Body of pancreas (tissue), 4 donors: ENCODE results near the gene NAP1L5. TPM values are rescaled to one million over a fixed set of nuclear protein-coding genes. Genes with fewer than 3 reads are reported as not detected.
A peak's percentile ranks its signal among the peaks of the same experiment; 100 is the strongest.

ENCODE experiments used
- ATAC-seq: fragments of 150-250 bp; one replicate; pipeline ENCODE4 v1.9.1; 2016
- DNase-seq, 4 donors: peaks; one replicate each; pipeline ENCODE4 v3.0.0-alpha.2; 2019
- H3K27ac ChIP-seq, 4 donors: fragments of 200-600 bp; sonication (generic); 1 replicate in 3 of 4; 2 replicates in 1 of 4; pipeline versions ENCODE4 v1.5.1 to v1.6.1; 2016 to 2019; ENCODE audit warnings: mild to moderate bottlenecking in 1 of 4, mixed read lengths in 1 of 4, moderate library complexity in 1 of 4
- H3K27me3 ChIP-seq, 2 donors: fragments of 200-600 bp; sonication (generic); one replicate each; pipeline ENCODE4 v1.6.0; 2016; ENCODE audit warnings: mild to moderate bottlenecking in 1 of 2
- H3K36me3 ChIP-seq, 2 donors: fragments of 200-600 bp; sonication (generic); replicated peaks in 1 of 2; 2 replicates each; pipeline ENCODE4 v1.5.1; 2016; ENCODE audit warnings: low read depth in 2 of 2; ENCODE audit not compliant: insufficient read depth in 1 of 2
- H3K4me1 ChIP-seq: fragments of 200-600 bp; sonication (generic); one replicate; pipeline ENCODE4 v1.6.0; 2016
- H3K4me3 ChIP-seq, 2 donors: fragments of 200-600 bp; sonication (generic); 1 replicate in 1 of 2; 2 replicates in 1 of 2; pipeline ENCODE4 v1.5.1; 2016 to 2019
- H3K9me3 ChIP-seq, 3 donors: fragments of 200-600 bp; sonication (generic); 1 replicate in 2 of 3; 2 replicates in 1 of 3; pipeline ENCODE4 v1.5.1; 2016
- POLR2A ChIP-seq, 3 donors: fragments of 450-650 bp; IDR thresholded peaks; one replicate each; pipeline ENCODE4 v1.6.1; 2016; ENCODE audit warnings: antibody characterized with exemption in 3 of 3, mild to moderate bottlenecking in 2 of 3
- WGBS, 2 donors: methylation state at CpG; one replicate each; pipeline ENCODE4 v1.1.5; 2017; 5-methylcytosine and 5-hydroxymethylcytosine counted together
- intact Hi-C: fragments of 100-400 bp; cut with DNase I; formaldehyde crosslinking; loops from one replicate; pipeline ENCODE4 v1.15.1; 2023
- total RNA-seq, 2 donors: library from RNA; depleted of rRNA; stranded (reverse); fragments of >200 nt; gene quantifications; one replicate each; pipeline ENCODE4 v1.1.0, GENCODE V29; 2016
- TF ChIP-seq, protein P1 (sequence below), 7 experiments: fragments of 450-650 bp in 4 of 7; fragments of 200-600 bp in 3 of 7; sonication (generic) in 3 of 7; IDR thresholded peaks; one replicate each; pipeline ENCODE4 v1.5.1; 2016 to 2019; ENCODE audit warnings: antibody characterized with exemption in 7 of 7

The NAP1L5 gene, protein sequence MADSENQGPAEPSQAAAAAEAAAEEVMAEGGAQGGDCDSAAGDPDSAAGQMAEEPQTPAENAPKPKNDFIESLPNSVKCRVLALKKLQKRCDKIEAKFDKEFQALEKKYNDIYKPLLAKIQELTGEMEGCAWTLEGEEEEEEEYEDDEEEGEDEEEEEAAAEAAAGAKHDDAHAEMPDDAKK
- 1 to 10 TPM; 3.1 to 7.3 TPM for total RNA-seq

DNA sequence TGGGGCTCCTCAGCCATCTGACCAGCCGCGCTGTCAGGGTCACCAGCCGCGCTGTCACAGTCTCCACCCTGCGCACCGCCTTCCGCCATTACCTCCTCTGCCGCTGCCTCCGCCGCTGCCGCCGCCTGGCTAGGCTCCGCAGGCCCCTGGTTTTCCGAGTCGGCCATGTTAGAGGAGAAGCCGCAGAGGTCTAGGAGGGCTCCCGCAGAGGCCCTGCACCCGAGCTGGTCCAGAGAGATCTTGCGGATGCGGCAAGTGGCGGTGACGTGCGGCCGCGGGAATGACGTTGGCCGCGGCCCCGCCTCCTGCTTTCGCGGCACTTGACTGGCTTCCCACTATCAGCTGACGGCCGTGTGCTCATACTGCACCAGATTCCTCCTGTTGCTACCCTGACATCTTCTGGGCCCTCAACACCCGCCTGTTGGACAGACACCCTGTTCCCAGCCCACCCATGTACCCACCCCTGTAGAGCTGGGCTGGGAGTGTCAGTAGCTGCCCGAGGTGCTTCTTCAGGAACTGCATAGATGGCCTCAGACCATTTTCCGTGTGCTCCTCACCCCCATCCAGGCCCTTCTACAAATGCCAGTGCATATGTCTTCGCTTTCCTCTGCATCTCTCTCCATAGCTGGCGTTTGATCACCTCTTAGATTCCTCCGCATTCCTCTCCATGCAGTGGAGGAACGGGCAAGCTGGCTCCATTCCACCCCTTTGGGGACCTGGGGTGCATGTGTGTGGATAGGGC is at the start of gene NAP1L5:
NAP1L5 (minus strand) TSS at position 242 of the 742 bp plus-strand sequence; CDS start at position 167, 75 bp downstream.
- ATAC-seq, result peak; percentile 83
- Histone ChIP-seq H3K27ac (peak within 1 kb of the TSS in 3 of 4 donors; percentile 47 to 50 (median 48)), H3K36me3 (no peaks in the 10 kb centered on the region), H3K4me3 (peak within 1 kb of the TSS in 1 of 2 donors; percentile 48), H3K9me3 (no peaks in the 10 kb centered on the region), H3K27me3 (no peaks in the 10 kb centered on the region), H3K4me1 (no peaks in the 10 kb centered on the region)
- 49 to 77% methylated on average over 25 to 30 of the region's 40 CpGs for WGBS, 2 donors
- peak in 2 of 3 donors; percentile 46 to 52 for TF ChIP-seq POLR2A (IDR thresholded peaks at IDR 0.05)
- TF ChIP-seq, protein P1, sequence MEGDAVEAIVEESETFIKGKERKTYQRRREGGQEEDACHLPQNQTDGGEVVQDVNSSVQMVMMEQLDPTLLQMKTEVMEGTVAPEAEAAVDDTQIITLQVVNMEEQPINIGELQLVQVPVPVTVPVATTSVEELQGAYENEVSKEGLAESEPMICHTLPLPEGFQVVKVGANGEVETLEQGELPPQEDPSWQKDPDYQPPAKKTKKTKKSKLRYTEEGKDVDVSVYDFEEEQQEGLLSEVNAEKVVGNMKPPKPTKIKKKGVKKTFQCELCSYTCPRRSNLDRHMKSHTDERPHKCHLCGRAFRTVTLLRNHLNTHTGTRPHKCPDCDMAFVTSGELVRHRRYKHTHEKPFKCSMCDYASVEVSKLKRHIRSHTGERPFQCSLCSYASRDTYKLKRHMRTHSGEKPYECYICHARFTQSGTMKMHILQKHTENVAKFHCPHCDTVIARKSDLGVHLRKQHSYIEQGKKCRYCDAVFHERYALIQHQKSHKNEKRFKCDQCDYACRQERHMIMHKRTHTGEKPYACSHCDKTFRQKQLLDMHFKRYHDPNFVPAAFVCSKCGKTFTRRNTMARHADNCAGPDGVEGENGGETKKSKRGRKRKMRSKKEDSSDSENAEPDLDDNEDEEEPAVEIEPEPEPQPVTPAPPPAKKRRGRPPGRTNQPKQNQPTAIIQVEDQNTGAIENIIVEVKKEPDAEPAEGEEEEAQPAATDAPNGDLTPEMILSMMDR (IDR thresholded peaks at IDR 0.05), result no peak
- DNase-seq, result peak; percentile 46 to 69 (median 62)
- intact Hi-C loops, result no loop called here

GRCh38 chr4:88747351-88747750 is 49.7 kb upstream of the NAP1L5 start:
- H3K27me3 ChIP-seq, result no peaks in the 10 kb centered on the region
- peaks cover 18 to 26% of the 10 kb centered on the region in 2 donors for H3K36me3 ChIP-seq
- no peak overlapping the region for H3K4me3 ChIP-seq
- peaks cover 13% of the 10 kb centered on the region for H3K4me1 ChIP-seq
- H3K9me3 ChIP-seq, result no peaks in the 10 kb centered on the region
- 95 to 98% methylated on average over 7 of the region's 7 CpGs for WGBS, 2 donors
- DNase-seq, result no peak
- ATAC-seq, result no peak
- intact Hi-C loops, result no loop called here
- TF ChIP-seq POLR2A (IDR thresholded peaks at IDR 0.05), result no peak
- TF ChIP-seq, protein P1 (IDR thresholded peaks at IDR 0.05), result no peak
- H3K27ac ChIP-seq, result no peak overlapping the region

DNA sequence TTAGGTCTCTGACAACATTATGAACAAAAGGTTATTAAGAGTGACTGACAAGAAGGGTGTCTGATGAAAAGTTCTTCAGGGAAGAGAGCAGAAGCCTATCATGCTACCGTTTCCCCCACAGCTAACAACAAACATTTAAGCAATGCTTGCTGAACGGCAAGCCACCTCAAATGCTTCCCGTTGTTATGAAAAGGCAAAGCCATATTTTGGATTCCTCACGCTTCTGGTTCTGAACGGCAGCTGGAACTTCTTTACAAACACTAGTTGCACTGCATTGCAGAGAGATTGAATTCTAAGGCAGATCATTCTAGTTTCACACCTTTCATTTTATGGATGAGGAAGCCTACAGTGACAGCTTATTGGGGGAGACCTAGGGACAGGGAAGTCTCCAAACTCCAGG is 48.6 kb upstream of the NAP1L5 start:
- WGBS, 2 donors, result 69 to 72% methylated on average over 5 of the region's 5 CpGs
- peaks cover 9% of the 10 kb centered on the region for H3K4me1 ChIP-seq
- H3K4me3 ChIP-seq, result no peak overlapping the region
- peak overlapping the region in 1 of 4 donors; percentile 23 for H3K27ac ChIP-seq
- H3K9me3 ChIP-seq, result no peaks in the 10 kb centered on the region
- H3K36me3 ChIP-seq, result peaks cover 17 to 26% of the 10 kb centered on the region in 2 donors
- DNase-seq, result no peak
- no peak for ATAC-seq
- no peaks in the 10 kb centered on the region for H3K27me3 ChIP-seq
- no peak for TF ChIP-seq POLR2A (IDR thresholded peaks at IDR 0.05)
- TF ChIP-seq, protein P1 (IDR thresholded peaks at IDR 0.05), result no peak
- intact Hi-C loops, result no loop called here

DNA sequence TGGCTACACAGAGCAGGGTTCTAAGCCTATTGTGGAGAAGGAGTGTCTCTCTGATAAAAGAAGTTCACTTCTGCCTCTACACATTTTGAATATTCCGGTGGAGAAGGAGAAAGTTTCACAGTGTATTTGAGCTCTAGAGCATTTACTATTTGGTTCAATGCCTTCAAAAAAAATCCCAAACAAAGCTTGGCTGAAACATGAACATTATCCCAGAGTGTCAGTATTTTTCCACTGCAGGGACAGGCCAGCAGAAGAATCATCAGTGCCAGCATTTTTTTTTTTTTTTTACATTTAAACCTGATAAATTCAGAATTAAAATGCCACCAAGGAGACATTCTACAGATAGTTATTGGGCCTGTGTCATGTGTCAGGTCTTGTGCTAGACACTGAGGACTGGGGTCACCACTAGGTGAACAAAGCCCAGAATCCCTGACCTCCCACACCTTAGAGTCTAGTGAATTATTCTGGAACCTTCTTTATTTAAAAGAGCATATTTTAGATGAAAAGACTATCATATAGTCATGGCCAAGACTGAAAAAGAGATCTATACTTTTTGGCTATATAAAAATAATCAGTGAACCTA is 48.0 kb upstream of the NAP1L5 start:
- no peak for DNase-seq
- ATAC-seq, result no peak
- Histone ChIP-seq H3K36me3 (peaks cover 13 to 25% of the 10 kb centered on the region in 2 donors), H3K27ac (peak overlapping the region in 2 of 4 donors; percentile 23 to 47), H3K27me3 (no peaks in the 10 kb centered on the region), H3K4me3 (no peak overlapping the region), H3K9me3 (no peaks in the 10 kb centered on the region), H3K4me1 (peaks cover 9% of the 10 kb centered on the region)
- intact Hi-C loops, result no loop called here
- TF ChIP-seq POLR2A (IDR thresholded peaks at IDR 0.05), result no peak
- TF ChIP-seq, protein P1 (IDR thresholded peaks at IDR 0.05), result no peak
- WGBS, 2 donors, result 78 to 88% methylated on average over 1 of the region's 1 CpG
